H9 (cell line): ENCODE results near the gene TMEM91. TPM values are rescaled to one million over a fixed set of nuclear protein-coding genes. Genes with fewer than 3 reads are reported as not detected.

Experiments used
- DNase-seq: peaks from one replicate; pipeline ENCODE4 v3.0.0-alpha.2; 2017
- H2AFZ ChIP-seq: one replicate; pipeline ENCODE4 v1.6.1; 2013; ENCODE audit warnings: mild to moderate bottlenecking, low read length, control low read depth, moderate library complexity
- H2AK5ac ChIP-seq: 2 replicates; pipeline ENCODE4 v1.6.1; 2013; ENCODE audit warnings: low read length, control low read depth, mixed read lengths; ENCODE audit not compliant: insufficient read length
- H2BK120ac ChIP-seq: one replicate; pipeline ENCODE4 v1.6.1; 2013; ENCODE audit warnings: low read depth, mild to moderate bottlenecking, low read length, control low read depth, inconsistent platforms; ENCODE audit not compliant: poor library complexity, severe bottlenecking
- H2BK12ac ChIP-seq: 2 replicates; pipeline ENCODE4 v1.6.1; 2013; ENCODE audit warnings: low read length, control low read depth, mixed read lengths, low read depth; ENCODE audit not compliant: insufficient read length
- H2BK15ac ChIP-seq: 2 replicates; pipeline ENCODE4 v1.6.1; 2013; ENCODE audit warnings: low read depth, low read length, control low read depth
- H2BK20ac ChIP-seq: one replicate; pipeline ENCODE4 v1.6.1; 2013; ENCODE audit warnings: low read depth, mild to moderate bottlenecking, low read length, control low read depth, inconsistent platforms; ENCODE audit not compliant: poor library complexity, severe bottlenecking
- H2BK5ac ChIP-seq: 2 replicates; pipeline ENCODE4 v1.6.1; 2013; ENCODE audit warnings: low read length, control low read depth, mixed read lengths; ENCODE audit not compliant: insufficient read length
- H3K14ac ChIP-seq: 2 replicates; pipeline ENCODE4 v1.6.1; 2013; ENCODE audit warnings: low read length, control low read depth; ENCODE audit not compliant: insufficient read depth
- H3K18ac ChIP-seq: 2 replicates; pipeline ENCODE4 v1.6.1; 2013; ENCODE audit warnings: low read depth, mild to moderate bottlenecking, mixed read lengths, low read length, control low read depth; ENCODE audit not compliant: insufficient read length
- H3K23ac ChIP-seq: 2 replicates; pipeline ENCODE4 v1.6.1; 2013; ENCODE audit warnings: low read length, control low read depth, mixed read lengths, low read depth; ENCODE audit not compliant: insufficient read length
- H3K23me2 ChIP-seq: 2 replicates; pipeline ENCODE4 v1.6.1; 2013; ENCODE audit warnings: low read depth, mild to moderate bottlenecking, mixed read lengths, low read length, control low read depth; ENCODE audit not compliant: insufficient read length, poor library complexity, severe bottlenecking
- H3K27ac ChIP-seq: 2 replicates; pipeline ENCODE4 v1.5.1; 2013; ENCODE audit warnings: low read length, control low read depth, mixed read lengths, low read depth; ENCODE audit not compliant: insufficient read length
- H3K27me3 ChIP-seq: 2 replicates; pipeline ENCODE4 v1.6.1; 2013; ENCODE audit warnings: low read length, control low read depth, inconsistent platforms; ENCODE audit not compliant: insufficient read depth
- H3K4ac ChIP-seq: 2 replicates; pipeline ENCODE4 v1.6.1; 2013; ENCODE audit warnings: low read depth, mild to moderate bottlenecking, control low read depth, inconsistent platforms, low read length, moderate library complexity
- H3K4me1 ChIP-seq: 2 replicates; pipeline ENCODE4 v1.6.1; 2013; ENCODE audit warnings: low read length, control low read depth, inconsistent platforms; ENCODE audit not compliant: insufficient read depth
- H3K4me2 ChIP-seq: 2 replicates; pipeline ENCODE4 v1.6.1; 2013; ENCODE audit warnings: low read length, control low read depth, mixed read lengths; ENCODE audit not compliant: insufficient read length, insufficient read depth
- H3K56ac ChIP-seq: 2 replicates; pipeline ENCODE4 v1.6.1; 2013; ENCODE audit warnings: low read depth, mild to moderate bottlenecking, mixed read lengths, low read length, control low read depth; ENCODE audit not compliant: insufficient read length
- H3K79me1 ChIP-seq: 2 replicates; pipeline ENCODE4 v1.6.1; 2013; ENCODE audit warnings: low read depth, mild to moderate bottlenecking, moderate library complexity, low read length, control low read depth, inconsistent platforms; ENCODE audit not compliant: insufficient read depth, poor library complexity, severe bottlenecking
- H3K79me2 ChIP-seq: 2 replicates; pipeline ENCODE4 v1.6.1; 2013; ENCODE audit warnings: low read length, control low read depth, inconsistent platforms; ENCODE audit not compliant: insufficient read depth
- H3K9ac ChIP-seq: 2 replicates; pipeline ENCODE4 v1.6.1; 2013; ENCODE audit warnings: low read length, control low read depth, mixed read lengths; ENCODE audit not compliant: insufficient read length; ENCODE audit errors: extremely low read depth
- H3K9me3 ChIP-seq: one replicate; pipeline ENCODE4 v1.6.1; 2013; ENCODE audit warnings: low read depth, low read length, inconsistent platforms; ENCODE audit not compliant: control insufficient read depth
- H3T11ph ChIP-seq: one replicate; pipeline ENCODE4 v1.6.1; 2013; ENCODE audit warnings: mild to moderate bottlenecking, low read length, control low read depth, inconsistent platforms
- H4K20me1 ChIP-seq: one replicate; pipeline ENCODE4 v1.6.1; 2013; ENCODE audit not compliant: control insufficient read depth, insufficient read length, insufficient read depth
- H4K5ac ChIP-seq: 2 replicates; pipeline ENCODE4 v1.6.1; 2013; ENCODE audit warnings: low read depth, mild to moderate bottlenecking, mixed read lengths, low read length, control low read depth; ENCODE audit not compliant: insufficient read length
- H4K8ac ChIP-seq: replicated peaks from 2 replicates; pipeline ENCODE4 v1.6.1; 2013; ENCODE audit warnings: low read length, control low read depth, mixed read lengths, low read depth; ENCODE audit not compliant: insufficient read length
- H4K91ac ChIP-seq: 2 replicates; pipeline ENCODE4 v1.6.1; 2013; ENCODE audit warnings: low read depth, mild to moderate bottlenecking, moderate library complexity, mixed read lengths, low read length, control low read depth; ENCODE audit not compliant: insufficient read length
- H3K27ac Mint-ChIP-seq, 3 experiments: 2 replicates in 2 of 3; 3 replicates in 1 of 3; pipeline ENCODE4 v1.8.0; 2020 to 2021; ENCODE audit warnings: mixed read lengths in 3 of 3, mild to moderate bottlenecking in 1 of 3, moderate library complexity in 1 of 3
- H3K27me3 Mint-ChIP-seq: 2 replicates; pipeline ENCODE4 v1.8.0; 2021; ENCODE audit warnings: low read depth, mild to moderate bottlenecking, moderate library complexity, mixed read lengths
- H3K36me3 Mint-ChIP-seq, 3 experiments: 2 replicates in 2 of 3; 3 replicates in 1 of 3; pipeline ENCODE4 v1.8.0; 2020 to 2021; ENCODE audit warnings: low read depth in 3 of 3, mixed read lengths in 3 of 3; ENCODE audit not compliant: insufficient read depth in 1 of 3
- H3K4me1 Mint-ChIP-seq, 2 experiments: 2 replicates each; pipeline ENCODE4 v1.8.0; 2020; ENCODE audit warnings: mixed read lengths in 2 of 2
- H3K4me3 Mint-ChIP-seq, 2 experiments: 2 replicates in 1 of 2; 3 replicates in 1 of 2; pipeline ENCODE4 v1.8.0; 2020 to 2021; ENCODE audit warnings: mild to moderate bottlenecking in 2 of 2, mixed read lengths in 2 of 2, moderate library complexity in 1 of 2
- H3K9me3 Mint-ChIP-seq, 2 experiments: 2 replicates in 1 of 2; 3 replicates in 1 of 2; pipeline ENCODE4 v1.8.0; 2020; ENCODE audit warnings: mild to moderate bottlenecking in 2 of 2, mixed read lengths in 2 of 2, moderate library complexity in 1 of 2
- WGBS: extraction: QIAGEN DNeasy Blood & Tissue Kit; methylation state at CpG from one replicate; pipeline ENCODE4 v1.1.7; 2013; ENCODE audit warnings: missing lambda C conversion rate, low lambda C conversion rate, mixed read lengths; ENCODE audit not compliant: insufficient read length; ENCODE audit errors: extremely low coverage; 5-methylcytosine and 5-hydroxymethylcytosine counted together
- total RNA-seq: library from RNA; stranded (reverse); gene quantifications from 2 replicates; pipeline ENCODE4 v1.2.1, GENCODE V29; 2021
- TF ChIP-seq, protein P1 (sequence below): fragments of 200-600 bp; sonication (generic); conservative IDR thresholded peaks from 3 replicates; pipeline ENCODE4 v1.8.0; 2021; ENCODE audit warnings: antibody characterized with exemption, mild to moderate bottlenecking

Gene TMEM91
- total RNA-seq, 1 experiment from 2014 or later, result 5.7 TPM

DNA sequence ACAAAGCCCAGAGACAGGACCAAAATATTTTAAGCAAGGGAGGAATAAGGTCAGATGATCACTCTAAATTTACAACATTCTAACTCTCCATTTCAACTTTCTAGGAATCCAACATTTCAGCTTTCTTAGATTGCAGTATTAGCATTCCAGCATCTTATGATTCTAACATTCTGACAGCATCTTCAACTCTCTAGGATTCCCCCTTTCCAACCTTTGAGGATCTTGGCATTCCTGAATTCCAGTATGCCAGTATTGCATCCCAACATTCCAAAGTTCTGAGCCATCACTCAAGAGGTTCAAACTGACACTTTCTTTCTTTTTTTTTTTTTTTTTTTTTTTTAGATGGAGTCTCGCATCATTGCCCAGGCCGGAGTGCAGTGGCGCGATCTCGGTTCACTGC lies 36.4 kb upstream of the TMEM91 start:
- Histone ChIP-seq H2BK120ac (no peak overlapping the region), H2BK20ac (no peak overlapping the region), H2BK15ac (no peak overlapping the region), H2AK5ac (no peak overlapping the region), H3K23me2 (no peaks in the 10 kb centered on the region), H3K14ac (no peak overlapping the region), H3K4me2 (no peak overlapping the region), H3K18ac (no peak overlapping the region), H3K9ac (no peak overlapping the region), H3K27ac (no peak overlapping the region), H4K91ac (no peak overlapping the region), H3K4ac (no peak overlapping the region), H3K27me3 (no peaks in the 10 kb centered on the region), H2BK5ac (no peak overlapping the region), H3K23ac (no peak overlapping the region), H3K9me3 (no peaks in the 10 kb centered on the region), H3K4me1 (no peaks in the 10 kb centered on the region), H4K8ac (no peak overlapping the region), H4K20me1 (no peaks in the 10 kb centered on the region), H3K79me1 (no peaks in the 10 kb centered on the region), H3T11ph (no peak overlapping the region), H2BK12ac (no peak overlapping the region), H3K56ac (no peak overlapping the region), H3K79me2 (no peaks in the 10 kb centered on the region), H4K5ac (no peak overlapping the region), H2AFZ (no peak overlapping the region)
- H3K4me1 Mint-ChIP-seq, result no peaks in the 10 kb centered on the region
- no peaks in the 10 kb centered on the region for H3K27me3 Mint-ChIP-seq
- peaks cover 0 to 38% (median 0%) of the 10 kb centered on the region in 3 experiments; a peak in 2 of 7 replicates for H3K36me3 Mint-ChIP-seq
- H3K27ac Mint-ChIP-seq, result no peak overlapping the region
- DNase-seq, result no peak
- H3K9me3 Mint-ChIP-seq, result no peaks in the 10 kb centered on the region
- no peak overlapping the region for H3K4me3 Mint-ChIP-seq
- no CpG with 5 or more reads among the region's 5 CpGs for WGBS
- TF ChIP-seq, protein P1, sequence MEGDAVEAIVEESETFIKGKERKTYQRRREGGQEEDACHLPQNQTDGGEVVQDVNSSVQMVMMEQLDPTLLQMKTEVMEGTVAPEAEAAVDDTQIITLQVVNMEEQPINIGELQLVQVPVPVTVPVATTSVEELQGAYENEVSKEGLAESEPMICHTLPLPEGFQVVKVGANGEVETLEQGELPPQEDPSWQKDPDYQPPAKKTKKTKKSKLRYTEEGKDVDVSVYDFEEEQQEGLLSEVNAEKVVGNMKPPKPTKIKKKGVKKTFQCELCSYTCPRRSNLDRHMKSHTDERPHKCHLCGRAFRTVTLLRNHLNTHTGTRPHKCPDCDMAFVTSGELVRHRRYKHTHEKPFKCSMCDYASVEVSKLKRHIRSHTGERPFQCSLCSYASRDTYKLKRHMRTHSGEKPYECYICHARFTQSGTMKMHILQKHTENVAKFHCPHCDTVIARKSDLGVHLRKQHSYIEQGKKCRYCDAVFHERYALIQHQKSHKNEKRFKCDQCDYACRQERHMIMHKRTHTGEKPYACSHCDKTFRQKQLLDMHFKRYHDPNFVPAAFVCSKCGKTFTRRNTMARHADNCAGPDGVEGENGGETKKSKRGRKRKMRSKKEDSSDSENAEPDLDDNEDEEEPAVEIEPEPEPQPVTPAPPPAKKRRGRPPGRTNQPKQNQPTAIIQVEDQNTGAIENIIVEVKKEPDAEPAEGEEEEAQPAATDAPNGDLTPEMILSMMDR, result no peak
